Stimulated activated CD4-positive, alpha-beta T cell treated with anti-CD3 and anti-CD28 coated beads, Interleukin-4, amount 100 ng/mL, for 24 hours (primary cell): Measurements from ENCODE around the gene IL3RA.
"Not testable (repeated sequence)": the region's sequence is repeated elsewhere in the genome, so short reads cannot be mapped to it uniquely, and the experiment has no call there.

Experiments used
- DNase-seq: peaks from one replicate; pipeline ENCODE4 v3.0.0-alpha.2; 2020

Gene IL3RA

DNA sequence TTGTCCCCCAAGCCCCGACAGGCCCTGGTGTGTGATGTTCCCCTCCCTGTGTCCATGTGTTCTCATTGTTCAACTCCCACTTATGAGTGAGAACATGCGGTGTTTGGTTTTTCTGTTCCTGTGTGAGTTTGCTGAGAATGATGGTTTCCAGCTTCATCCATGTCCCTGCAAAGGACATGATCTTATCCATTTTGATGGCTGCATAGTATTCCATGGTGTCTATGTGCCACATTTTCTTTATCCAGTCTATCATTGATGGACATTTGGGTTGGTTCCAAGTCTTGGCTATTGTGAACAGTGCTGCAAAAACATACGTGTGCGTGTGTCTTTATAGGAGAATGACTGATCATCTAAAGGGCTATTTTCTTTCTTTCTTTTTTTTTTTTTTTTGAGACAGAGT lies 4.2 kb upstream of the IL3RA start:
- DNase-seq, result not testable (repeated sequence)

DNA sequence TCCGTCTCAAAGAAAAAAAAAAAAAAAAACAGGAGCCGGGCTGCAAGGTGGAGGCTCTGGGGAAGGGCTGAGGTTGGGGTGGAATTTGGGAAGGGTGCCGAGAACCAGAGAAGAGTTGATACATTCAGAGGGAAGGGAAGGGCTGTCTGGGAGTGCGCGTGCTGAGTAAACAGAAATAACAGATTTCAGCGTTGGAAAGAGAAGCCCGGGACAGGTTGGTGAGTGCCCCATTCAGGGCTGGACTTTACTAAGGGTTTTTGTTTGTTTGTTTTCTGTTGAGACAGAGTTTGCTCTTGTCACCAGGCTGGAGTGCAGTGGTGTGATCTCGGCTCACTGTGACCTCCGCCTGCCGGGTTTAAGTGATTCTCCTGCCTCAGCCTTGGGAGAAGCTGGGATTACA lies 1.7 kb upstream of the IL3RA start:
- DNase-seq, result no peak

DNA sequence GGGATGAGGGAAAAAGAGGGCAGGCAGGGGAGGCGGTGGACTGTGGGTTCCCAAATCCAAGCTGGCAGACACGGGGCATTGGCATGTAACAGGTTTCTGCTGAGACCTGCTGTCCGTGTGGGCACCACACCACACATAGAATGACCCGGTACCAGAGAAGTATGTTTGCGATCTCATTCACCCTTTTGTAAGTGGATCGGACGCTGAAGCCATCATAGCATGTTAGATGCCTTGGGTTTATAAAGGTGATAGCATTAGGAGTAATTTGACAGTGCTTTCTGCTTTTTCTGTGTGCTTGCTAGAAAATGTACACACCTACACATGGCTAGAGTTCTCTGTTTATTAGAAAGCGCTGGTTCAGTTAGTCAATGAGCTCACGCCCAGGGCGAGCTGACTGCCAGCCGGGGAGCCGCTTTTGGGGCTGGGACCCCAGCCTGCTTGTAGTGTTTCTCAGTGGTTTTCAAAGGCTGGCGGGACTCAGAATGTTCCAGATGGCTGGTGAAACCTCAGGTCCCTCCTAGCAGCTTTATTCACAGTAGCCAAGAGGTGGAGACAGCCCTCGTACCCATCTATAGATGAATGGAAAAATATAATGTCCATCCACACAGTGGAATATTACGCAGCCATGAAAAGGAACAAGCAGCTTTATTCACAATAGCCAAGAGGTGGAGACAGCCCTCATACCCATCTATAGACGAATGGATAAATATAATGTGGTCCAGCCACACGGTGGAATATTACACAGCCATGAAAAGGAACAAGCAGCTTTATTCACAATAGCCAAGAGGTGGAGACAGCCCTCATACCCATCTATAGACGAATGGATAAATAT lies 579 bp downstream of the IL3RA start:
- DNase-seq, result no peak

DNA sequence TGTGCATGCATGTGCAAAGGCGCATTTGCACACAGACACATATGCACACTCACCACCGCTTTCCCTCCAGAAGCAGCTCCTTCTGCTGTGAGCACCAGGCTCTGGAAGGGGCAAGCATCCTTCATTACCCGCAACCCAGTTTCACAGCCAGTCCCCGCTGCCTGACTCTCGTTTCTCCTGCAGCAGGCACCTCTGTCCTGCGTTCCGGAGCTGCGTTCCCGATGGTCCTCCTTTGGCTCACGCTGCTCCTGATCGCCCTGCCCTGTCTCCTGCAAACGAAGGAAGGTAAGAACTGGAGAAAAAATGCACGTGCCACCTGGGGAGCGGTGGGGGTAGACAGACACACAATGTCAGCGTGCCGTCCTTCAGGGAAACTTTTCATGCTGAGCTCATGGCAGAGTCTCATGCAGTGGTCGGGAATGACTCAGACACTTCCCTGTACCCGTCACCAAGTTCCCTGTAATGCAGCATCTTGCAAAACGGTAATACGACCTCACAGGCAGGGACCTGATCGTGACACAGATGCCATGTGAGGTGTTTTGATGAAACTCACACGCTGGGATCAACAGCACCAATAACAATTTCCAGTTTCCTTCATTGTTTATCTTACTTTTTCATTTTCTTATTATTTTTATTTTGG lies 5.1 kb downstream of the IL3RA start:
- no peak for DNase-seq

GRCh38 chrX:1349606-1350005 lies 13.0 kb downstream of the IL3RA start:
- DNase-seq, result not testable (repeated sequence)

GRCh38 chrX:1351981-1352714 lies 15.6 kb downstream of the IL3RA start:
- DNase-seq, result no peak

GRCh38 chrX:1354036-1355019 lies 17.7 kb downstream of the IL3RA start:
- DNase-seq, result no peak

- DNase-seq, result no peak
Measured at GRCh38 chrX:1355131-1356046, 18.8 kb downstream of the IL3RA start.

- DNase-seq, result no peak
Measured at GRCh38 chrX:1357993-1358392, 21.4 kb downstream of the IL3RA start.

DNA sequence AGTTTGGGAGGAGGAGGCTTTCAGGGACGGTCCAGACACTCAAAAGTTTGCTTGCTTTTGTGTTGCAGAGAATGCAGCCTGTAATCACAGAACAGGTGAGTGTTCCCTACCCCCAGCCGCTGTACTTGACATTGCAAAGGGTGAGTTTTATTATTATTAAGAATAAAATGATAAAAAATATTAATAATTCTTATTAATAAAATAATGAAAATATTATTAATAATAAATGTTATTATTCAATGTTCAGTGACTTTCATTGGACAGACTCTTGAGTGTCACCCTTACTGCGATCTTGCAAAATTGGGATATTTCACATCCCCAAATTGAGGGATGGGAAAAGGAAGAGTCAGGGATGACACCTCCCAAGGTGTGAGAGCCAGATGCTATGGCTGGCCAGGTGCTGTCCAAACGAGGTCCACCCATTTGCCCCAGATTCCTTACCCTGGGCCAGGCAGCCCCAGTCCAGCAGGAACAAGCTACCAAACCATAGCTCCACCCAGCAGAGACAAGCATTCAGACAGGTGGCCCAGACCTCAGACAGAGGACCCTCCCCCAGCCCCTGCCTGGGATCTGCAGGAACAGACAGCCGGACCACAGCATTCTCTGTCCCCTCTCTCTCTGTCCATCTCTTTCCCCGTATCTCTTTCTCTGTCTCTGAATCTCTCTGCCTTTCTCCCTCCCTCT lies 22.4 kb downstream of the IL3RA start:
- no peak for DNase-seq

GRCh38 chrX:1359477-1359873 lies 22.9 kb downstream of the IL3RA start:
- no peak for DNase-seq

GRCh38 chrX:1360171-1360570 lies 23.6 kb downstream of the IL3RA start:
- DNase-seq, result no peak

- no peak for DNase-seq
Measured at GRCh38 chrX:1361275-1361674, 24.7 kb downstream of the IL3RA start.

GRCh38 chrX:1361910-1362309 lies 25.3 kb downstream of the IL3RA start:
- DNase-seq, result no peak

DNA sequence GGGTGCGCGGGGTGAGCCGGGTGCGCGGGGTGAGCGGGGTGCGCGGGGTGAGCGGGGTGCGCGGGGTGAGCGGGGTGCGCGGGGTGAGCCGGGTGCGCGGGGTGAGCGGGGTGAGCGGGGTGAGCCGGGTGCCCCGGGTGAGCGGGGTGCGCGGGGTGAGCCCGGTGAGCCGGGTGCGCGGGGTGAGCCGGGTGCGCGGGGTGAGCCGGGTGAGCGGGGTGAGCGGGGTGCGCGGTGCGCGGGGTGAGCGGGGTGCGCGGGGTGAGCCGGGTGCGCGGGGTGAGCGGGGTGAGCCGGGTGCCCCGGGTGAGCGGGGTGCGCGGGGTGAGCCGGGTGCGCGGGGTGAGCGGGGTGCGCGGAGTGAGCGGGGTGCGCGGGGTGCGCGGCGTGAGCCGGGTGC lies 29.8 kb downstream of the IL3RA start:
- not testable (repeated sequence) for DNase-seq

DNA sequence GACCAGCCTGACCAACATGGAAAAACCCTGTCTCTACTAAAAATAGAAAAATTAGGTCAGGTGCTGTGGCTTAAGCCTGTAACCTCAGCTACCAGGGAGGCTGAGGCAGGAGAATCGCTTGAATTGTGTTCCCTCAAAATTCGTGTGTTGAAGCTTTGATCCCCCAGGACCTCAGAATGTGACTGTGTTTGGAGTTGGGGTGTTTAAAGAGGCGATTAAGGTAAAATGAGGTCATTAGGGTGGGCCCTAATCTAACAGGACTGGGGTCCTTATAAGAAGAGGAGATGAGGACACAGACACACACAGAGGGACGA lies 31.8 kb downstream of the IL3RA start:
- no peak for DNase-seq

GRCh38 chrX:1378306-1378759 lies 41.7 kb downstream of the IL3RA start:
- no peak for DNase-seq

DNA sequence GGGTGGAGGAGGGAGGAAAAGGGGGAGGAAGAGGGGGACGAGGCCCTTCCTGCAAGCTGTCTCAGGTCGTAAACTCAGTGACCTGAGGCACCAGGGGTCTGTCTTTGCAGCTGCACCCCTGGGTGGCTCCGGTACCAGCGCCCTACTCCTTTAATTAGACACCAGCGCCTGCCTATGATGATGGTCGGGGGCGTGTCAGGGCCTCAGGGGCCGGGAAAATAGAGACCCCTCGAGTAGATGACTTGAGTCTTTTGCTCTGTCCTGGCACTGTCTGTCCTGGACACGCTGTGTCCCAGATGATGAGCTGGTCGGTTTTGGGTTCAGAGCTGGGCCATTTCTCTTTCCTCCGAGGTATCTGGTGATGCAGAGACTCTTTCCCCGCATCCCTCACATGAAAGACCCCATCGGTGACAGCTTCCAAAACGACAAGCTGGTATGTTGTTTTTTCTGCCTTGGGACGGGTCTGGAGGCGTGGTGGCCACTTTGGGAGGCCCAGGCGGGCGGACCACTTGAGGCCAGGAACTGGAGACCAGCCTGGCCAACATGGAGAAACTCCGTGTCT lies 44.2 kb downstream of the IL3RA start:
- no peak for DNase-seq

- DNase-seq, result no peak
Measured at GRCh38 chrX:1384658-1385252, 48.2 kb downstream of the IL3RA start.
